Fibroblast of the aortic adventitia (primary cell): ENCODE results near the gene CDC7. TPM values are rescaled to one million over a fixed set of nuclear protein-coding genes. Genes with fewer than 3 reads are reported as not detected.

Experiments used
- DNase-seq: peaks from one replicate; pipeline ENCODE4 v3.0.0-alpha.2; 2010; ENCODE audit warnings: low read depth
- H3K4me3 ChIP-seq: 2 replicates; pipeline ENCODE4 v1.5.1; 2011; ENCODE audit warnings: low read depth, mild to moderate bottlenecking, control low read depth, low read length, moderate library complexity
- CTCF ChIP-seq: IDR thresholded peaks from 2 replicates; pipeline ENCODE4 v1.5.1; 2011; ENCODE audit warnings: mild to moderate bottlenecking, low read length, control low read depth, inconsistent platforms; ENCODE audit not compliant: insufficient read depth
- total RNA-seq: library from RNA; depleted of rRNA; stranded (reverse); fragments of >200 nt; gene quantifications from 2 replicates; pipeline ENCODE4 v1.2.3, GENCODE V29; 2012; ENCODE audit warnings: low replicate concordance

The CDC7 gene
- total RNA-seq, 1 donor: 15.5 TPM

DNA sequence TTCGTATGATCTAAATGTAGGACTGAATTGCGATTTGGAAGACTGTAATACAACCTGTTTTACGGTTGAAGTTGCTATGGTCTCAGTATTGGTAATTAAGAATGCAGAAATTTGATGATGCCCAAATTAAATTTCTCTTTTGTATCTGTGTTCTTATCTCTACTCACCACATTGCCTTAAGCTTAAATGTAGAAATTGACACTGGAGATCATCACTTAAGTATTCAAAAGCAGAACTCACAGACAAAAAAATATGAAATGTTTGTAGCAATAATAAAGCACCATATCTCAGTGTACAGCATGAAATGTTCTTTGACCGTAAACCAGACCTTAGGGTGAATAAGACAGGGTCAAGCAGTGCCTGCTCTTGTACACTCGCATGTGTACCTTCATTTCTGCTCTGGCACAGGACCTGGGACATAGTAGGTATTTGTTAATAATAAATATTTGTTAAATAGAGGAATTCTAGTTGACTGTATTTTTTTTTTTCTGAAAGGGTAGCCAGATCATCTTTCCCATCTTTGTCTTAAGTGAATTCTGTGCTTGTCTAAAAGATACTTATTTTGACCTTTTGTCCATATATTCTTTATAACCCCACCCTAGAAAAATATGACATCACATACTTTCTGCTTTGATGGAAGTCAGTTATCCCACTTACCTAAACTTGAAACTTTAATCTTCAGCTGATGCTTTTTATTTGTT, 1.5 kb downstream of the CDC7 start:
- H3K4me3 ChIP-seq: peak overlapping the region; percentile 93
- no peak for TF ChIP-seq CTCF

GRCh38 chr1:91502672-91503184, 2.1 kb downstream of the CDC7 start:
- no peak overlapping the region for H3K4me3 ChIP-seq
- TF ChIP-seq CTCF: peak; percentile 42
- DNase-seq: peak; percentile 55

More for the DNA sequence above, 1.5 kb downstream of the CDC7 start:
- no peak for DNase-seq

DNA sequence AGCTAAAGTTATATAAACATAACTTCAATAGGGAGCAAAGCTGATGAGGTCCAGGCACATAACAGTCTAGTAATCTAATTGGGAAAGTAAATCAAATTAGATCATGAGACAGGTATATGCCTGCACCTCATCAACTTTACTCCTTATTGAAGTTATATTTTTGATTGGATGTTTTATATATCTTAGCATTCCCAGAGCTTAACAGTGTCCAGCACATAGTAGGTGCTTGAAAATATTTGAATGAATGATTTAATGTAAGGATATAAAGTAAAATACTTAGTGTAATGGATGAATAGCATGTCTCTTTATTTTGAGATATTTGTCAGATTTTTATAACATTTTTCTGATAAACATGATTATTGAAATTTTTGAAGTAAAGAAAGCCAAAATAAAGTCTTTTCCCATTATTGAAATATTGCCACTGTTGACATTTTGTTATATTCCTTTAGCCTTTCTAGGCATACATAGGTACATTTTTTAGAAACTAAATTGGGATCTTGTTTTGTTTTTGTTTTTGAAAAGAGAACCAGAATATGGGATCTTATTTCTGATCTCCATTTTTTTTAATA, 2.8 kb downstream of the CDC7 start:
- TF ChIP-seq CTCF: no peak
- DNase-seq: no peak
- no peak overlapping the region for H3K4me3 ChIP-seq

- H3K4me3 ChIP-seq: no peak overlapping the region
- DNase-seq: no peak
- TF ChIP-seq CTCF: no peak
These were observed 3.4 kb downstream of the CDC7 start for GRCh38 chr1:91503975-91504530.

- no peak for DNase-seq
- H3K4me3 ChIP-seq: no peak overlapping the region
- TF ChIP-seq CTCF: no peak
These were observed 4.4 kb downstream of the CDC7 start for GRCh38 chr1:91505086-91505485.

GRCh38 chr1:91506071-91506470, 5.4 kb downstream of the CDC7 start:
- DNase-seq: no peak
- no peak overlapping the region for H3K4me3 ChIP-seq
- no peak for TF ChIP-seq CTCF
